Esophagus muscularis mucosa (tissue), 4 donors: ENCODE measurements around the gene ALDOA.

ENCODE experiments used
- CTCF ChIP-seq, 3 experiments: fragments of 200-600 bp in 2 of 3; fragments of 450-650 bp in 1 of 3; sonication (generic) in 2 of 3; IDR thresholded peaks; one replicate each; pipeline ENCODE4 v1.5.1; 2017 to 2019; ENCODE audit warnings: antibody characterized with exemption in 3 of 3, mild to moderate bottlenecking in 2 of 3, moderate library complexity in 1 of 3
- EP300 ChIP-seq: sonication (generic); formaldehyde crosslinking; IDR thresholded peaks from one replicate; pipeline ENCODE4 v1.6.1; 2017; ENCODE audit warnings: antibody characterized with exemption
- POLR2A ChIP-seq: fragments of 450-650 bp; IDR thresholded peaks from one replicate; pipeline ENCODE4 v1.6.1; 2017; ENCODE audit warnings: antibody characterized with exemption, moderate library complexity, mild to moderate bottlenecking, low read depth
- POLR2AphosphoS5 ChIP-seq, 2 donors: sonication (generic); formaldehyde crosslinking; IDR thresholded peaks; one replicate each; pipeline ENCODE4 v1.6.1; 2017; ENCODE audit warnings: antibody characterized with exemption in 2 of 2

- no peak for TF ChIP-seq CTCF (IDR thresholded peaks at IDR 0.05)
- TF ChIP-seq POLR2A = no peak
- no peak for TF ChIP-seq EP300
- no peak for TF ChIP-seq POLR2AphosphoS5 (IDR thresholded peaks at IDR 0.05)
These were observed 29.1 kb downstream of the ALDOA start for GRCh38 chr16:30094541-30095165.
